Measurements from ENCODE around the gene CNPY1.
A peak's percentile ranks its signal among the peaks of the same experiment; 100 is the strongest.

Gene CNPY1

GRCh38 chr7:155543926-155544325 is 2.4 kb downstream of the CNPY1 start:
- peaks cover 2% of the 10 kb centered on the region for H3K27me3 ChIP-seq (ENCODE audit: insufficient read depth, poor library complexity, severe bottlenecking)
- H3K27ac ChIP-seq (replicated peaks): no peak overlapping the region
- TF ChIP-seq REST (IDR thresholded peaks at IDR 0.05; ENCODE audit: insufficient replicate concordance, low read depth): no peak
- no peak for TF ChIP-seq GABPA (IDR thresholded peaks at IDR 0.05; ENCODE audit: low read depth)
- no peak for TF ChIP-seq SPI1 (IDR thresholded peaks at IDR 0.05; ENCODE audit: borderline replicate concordance, low read depth)
- no peak for TF ChIP-seq POLR2AphosphoS5 (IDR thresholded peaks at IDR 0.05; ENCODE audit: low read depth)
- TF ChIP-seq CTCF (IDR thresholded peaks at IDR 0.05; ENCODE audit: insufficient read depth, low read length): no peak
- no peak for DNase-seq (ENCODE audit: low read depth in 1 of 2, low spot score in 1 of 2)
- no peak overlapping the region for H3K4me3 ChIP-seq (replicated peaks; ENCODE audit: insufficient read depth, low read length)

GRCh38 chr7:155543011-155543876 is 3.1 kb downstream of the CNPY1 start:
- Histone ChIP-seq H3K27me3 (ENCODE audit: insufficient read depth, poor library complexity, severe bottlenecking) (peaks cover 2% of the 10 kb centered on the region), H3K27ac (replicated peaks) (no peak overlapping the region), H3K4me3 (replicated peaks; ENCODE audit: insufficient read depth, low read length) (no peak overlapping the region)
- DNase-seq (ENCODE audit: low read depth in 1 of 2, low spot score in 1 of 2): peak; percentile 22 to 56
- TF ChIP-seq CTCF (IDR thresholded peaks at IDR 0.05; ENCODE audit: insufficient read depth, low read length): no peak
- no peak for TF ChIP-seq REST (IDR thresholded peaks at IDR 0.05; ENCODE audit: insufficient replicate concordance, low read depth)
- no peak for TF ChIP-seq SPI1 (IDR thresholded peaks at IDR 0.05; ENCODE audit: borderline replicate concordance, low read depth)
- no peak for TF ChIP-seq GABPA (IDR thresholded peaks at IDR 0.05; ENCODE audit: low read depth)

- H3K27me3 ChIP-seq (ENCODE audit: insufficient read depth, poor library complexity, severe bottlenecking): peaks cover 2% of the 10 kb centered on the region
- no peak for TF ChIP-seq CTCF (IDR thresholded peaks at IDR 0.05; ENCODE audit: insufficient read depth, low read length)
- DNase-seq (ENCODE audit: low read depth in 1 of 2, low spot score in 1 of 2): no peak
- no peak overlapping the region for H3K27ac ChIP-seq (replicated peaks)
- H3K4me3 ChIP-seq (replicated peaks; ENCODE audit: insufficient read depth, low read length): no peak overlapping the region
Observed at GRCh38 chr7:155541986-155542675, 4.2 kb downstream of the CNPY1 start.
